B cell (primary cell): ENCODE data around the gene CUL9. TPM values are rescaled to one million over a fixed set of nuclear protein-coding genes. Genes with fewer than 3 reads are reported as not detected.

ENCODE experiments used
- ATAC-seq: fragments of 200-7000 bp; cut with Tn5 transposase; one replicate; pipeline ENCODE4 v1.10.0; 2021; ENCODE audit warnings: low read depth, mild to moderate bottlenecking, moderate number of reproducible peaks, moderate library complexity
- CTCF ChIA-PET: fragments of 350-600 bp; sonication (Branson Sonifier 250); formaldehyde crosslinking; loops from one replicate; lab custom pipeline; 2021; ENCODE audit warnings: antibody characterized with exemption, inconsistent platforms; lab: Charles Lee
- POLR2A ChIA-PET: fragments of 350-600 bp; sonication (Branson Sonifier 250); formaldehyde crosslinking; loops from one replicate; lab custom pipeline; 2021; ENCODE audit warnings: antibody characterized with exemption; lab: Charles Lee
- DNase-seq: peaks from one replicate; pipeline ENCODE4 v3.0.0; 2013
- H2AFZ ChIP-seq: 2 replicates; pipeline ENCODE4 v1.6.1; 2012; ENCODE audit warnings: mild to moderate bottlenecking, low read depth, low read length; ENCODE audit not compliant: insufficient read depth, poor library complexity, severe bottlenecking
- H3K27ac ChIP-seq, 2 donors: 1 replicate in 1 of 2; 2 replicates in 1 of 2; pipeline ENCODE4 v1.5.1; 2012 to 2013; ENCODE audit warnings: low read length in 2 of 2, mild to moderate bottlenecking in 2 of 2, moderate library complexity in 1 of 2
- H3K27me3 ChIP-seq, 4 experiments: fragments of 200-600 bp in 1 of 4; sonication (generic) in 1 of 4; replicated peaks in 1 of 4; 1 replicate in 2 of 4; 2 replicates in 2 of 4; pipeline versions ENCODE4 v1.6.1 to v1.7.0; 2013 to 2016; ENCODE audit warnings: low read length in 3 of 4, mild to moderate bottlenecking in 2 of 4, mixed read lengths in 1 of 4, moderate library complexity in 1 of 4; ENCODE audit not compliant: insufficient read depth in 4 of 4, control insufficient read depth in 3 of 4; ENCODE audit errors: control extremely low read depth in 1 of 4
- H3K36me3 ChIP-seq, 2 experiments: replicated peaks in 1 of 2; 1 replicate in 1 of 2; 2 replicates in 1 of 2; pipeline versions ENCODE4 v1.6.1 to v1.7.1; 2013; ENCODE audit warnings: low read length in 1 of 2; ENCODE audit not compliant: insufficient read depth in 2 of 2, control insufficient read depth in 1 of 2; ENCODE audit errors: control extremely low read depth in 1 of 2, extremely low read depth in 1 of 2
- H3K4me1 ChIP-seq, 2 donors: fragments of 200-600 bp in 1 of 2; sonication (generic) in 1 of 2; 1 replicate in 1 of 2; 2 replicates in 1 of 2; pipeline versions ENCODE4 v1.5.1 to v1.6.1; 2013 to 2017; ENCODE audit warnings: low read length in 2 of 2; ENCODE audit not compliant: control insufficient read depth in 2 of 2, insufficient read depth in 2 of 2
- H3K4me2 ChIP-seq: replicated peaks from 2 replicates; pipeline ENCODE3; 2012; ENCODE audit warnings: mild to moderate bottlenecking, low read depth, low read length; ENCODE audit not compliant: poor library complexity, severe bottlenecking
- H3K4me3 ChIP-seq, 5 experiments: fragments of 200-600 bp in 1 of 5; sonication (generic) in 1 of 5; 1 replicate in 3 of 5; 2 replicates in 2 of 5; pipeline versions ENCODE4 v1.5.1 to v1.7.0; 2011 to 2016; ENCODE audit warnings: low read length in 4 of 5, mild to moderate bottlenecking in 4 of 5, low read depth in 2 of 5, control low read depth in 1 of 5, moderate library complexity in 1 of 5; ENCODE audit not compliant: insufficient read depth in 1 of 5; ENCODE audit errors: control extremely low read depth in 1 of 5, extremely low read depth in 1 of 5
- H3K79me2 ChIP-seq: fragments of 200-600 bp; sonication (generic); one replicate; pipeline ENCODE4 v1.6.0; 2016; ENCODE audit warnings: low read length; ENCODE audit not compliant: control insufficient read depth, insufficient read depth
- H3K9ac ChIP-seq: fragments of 200-600 bp; sonication (generic); 2 replicates; pipeline ENCODE4 v1.6.1; 2017; ENCODE audit warnings: mild to moderate bottlenecking, low read length, moderate library complexity
- H3K9me3 ChIP-seq, 3 donors: one replicate each; pipeline versions ENCODE4 v1.6.1 to v1.7.1; 2013; ENCODE audit warnings: low read length in 2 of 3; ENCODE audit not compliant: control insufficient read depth in 2 of 3, insufficient read depth in 1 of 3; ENCODE audit errors: control extremely low read depth in 1 of 3
- H4K20me1 ChIP-seq: 2 replicates; pipeline ENCODE4 v1.6.0; 2012; ENCODE audit warnings: mild to moderate bottlenecking, low read length; ENCODE audit not compliant: insufficient read depth, control insufficient read depth, poor library complexity, severe bottlenecking
- H3K27ac Mint-ChIP-seq: one replicate; pipeline ENCODE4 v1.8.0; 2021; ENCODE audit warnings: mixed read lengths
- H3K27me3 Mint-ChIP-seq: one replicate; pipeline ENCODE4 v1.8.0; 2021; ENCODE audit warnings: mixed read lengths
- H3K4me1 Mint-ChIP-seq: one replicate; pipeline ENCODE4 v1.8.0; 2021; ENCODE audit warnings: mixed read lengths
- H3K4me3 Mint-ChIP-seq: one replicate; pipeline ENCODE4 v1.8.0; 2021; ENCODE audit warnings: mixed read lengths
- H3K9me3 Mint-ChIP-seq: one replicate; pipeline ENCODE4 v1.8.0; 2022; ENCODE audit warnings: mixed read lengths; ENCODE audit not compliant: insufficient read depth
- CTCF ChIP-seq: fragments of 200-600 bp; IDR thresholded peaks from one replicate; pipeline ENCODE4 v1.8.0; 2022; ENCODE audit warnings: antibody characterized with exemption, mild to moderate bottlenecking
- EZH2 ChIP-seq: IDR thresholded peaks from 2 replicates; pipeline ENCODE4 v1.6.1; 2012; ENCODE audit warnings: borderline replicate concordance, low read depth, mild to moderate bottlenecking, moderate library complexity, low read length; ENCODE audit not compliant: insufficient read depth, poor library complexity, severe bottlenecking
- WGBS: methylation state at CpG from one replicate; pipeline ENCODE4 v1.1.5; 2013; ENCODE audit warnings: missing lambda C conversion rate; ENCODE audit not compliant: insufficient coverage; 5-methylcytosine and 5-hydroxymethylcytosine counted together
- intact Hi-C: fragments of 100-400 bp; cut with micrococcal nuclease; formaldehyde crosslinking; loops from one replicate; pipeline ENCODE4 v1.10.0; 2022
- polyA plus RNA-seq: library from polyadenylated mRNA; depleted of rRNA; stranded (reverse); fragments of >200 nt; gene quantifications from 2 replicates; pipeline ENCODE4 v1.2.3, GENCODE V29; 2012
- total RNA-seq, 2 donors: library from RNA; stranded (reverse); fragments of 120-200 nt in 1 of 2; gene quantifications; 1 replicate in 1 of 2; 2 replicates in 1 of 2; pipeline versions ENCODE4 v1.2.3 to v1.2.4, GENCODE V29; 2013 to 2022

The CUL9 gene
- total and polyA plus RNA-seq, 2 donors (not counting 1 experiment from before 2014, with no cell fraction given), result 98.0 to 110 TPM

GRCh38 chr6:43202451-43202850 is 20.5 kb downstream of the CUL9 start:
- no peaks in the 10 kb centered on the region for H3K27me3 Mint-ChIP-seq
- Histone ChIP-seq H3K4me1 (no peaks in the 10 kb centered on the region), H3K9ac (no peak overlapping the region), H3K4me2 (no peak overlapping the region), H3K9me3 (no peaks in the 10 kb centered on the region), H3K27me3 (no peaks in the 10 kb centered on the region), H3K36me3 (peaks cover 0 to 41% of the 10 kb centered on the region in 2 experiments), H2AFZ (no peak overlapping the region), H4K20me1 (no peaks in the 10 kb centered on the region), H3K4me3 (no peak overlapping the region), H3K79me2 (no peaks in the 10 kb centered on the region), H3K27ac (no peak overlapping the region)
- ChIA-PET CTCF (no interaction called here), POLR2A (no interaction called here)
- TF ChIP-seq EZH2 (no peak), CTCF (no peak)
- no peaks in the 10 kb centered on the region for H3K4me1 Mint-ChIP-seq
- no peak overlapping the region for H3K27ac Mint-ChIP-seq
- no peaks in the 10 kb centered on the region for H3K9me3 Mint-ChIP-seq
- ATAC-seq, result no peak
- no peak for DNase-seq
- no peak overlapping the region for H3K4me3 Mint-ChIP-seq
- 92% methylated on average over 2 of the region's 5 CpGs for WGBS
- intact Hi-C loops, result no loop called here

GRCh38 chr6:43203029-43203717 is 21.2 kb downstream of the CUL9 start:
- Histone ChIP-seq H3K9ac (no peak overlapping the region), H2AFZ (no peak overlapping the region), H3K4me1 (no peaks in the 10 kb centered on the region), H3K4me3 (no peak overlapping the region), H3K36me3 (peaks cover 0 to 36% of the 10 kb centered on the region in 2 experiments), H3K27me3 (no peaks in the 10 kb centered on the region), H3K27ac (no peak overlapping the region), H3K79me2 (no peaks in the 10 kb centered on the region), H4K20me1 (no peaks in the 10 kb centered on the region), H3K4me2 (no peak overlapping the region), H3K9me3 (no peaks in the 10 kb centered on the region)
- no peak for DNase-seq
- intact Hi-C loops, result no loop called here
- H3K4me3 Mint-ChIP-seq, result no peak overlapping the region
- no peak for ATAC-seq
- TF ChIP-seq EZH2, result no peak
- TF ChIP-seq CTCF, result no peak
- POLR2A ChIA-PET, result no interaction called here
- no peaks in the 10 kb centered on the region for H3K9me3 Mint-ChIP-seq
- 95% methylated on average over 13 of the region's 17 CpGs for WGBS
- no peaks in the 10 kb centered on the region for H3K27me3 Mint-ChIP-seq
- CTCF ChIA-PET, result no interaction called here
- H3K4me1 Mint-ChIP-seq, result no peaks in the 10 kb centered on the region
- H3K27ac Mint-ChIP-seq, result no peak overlapping the region
